EL (cell line): ENCODE data around the gene ALDH1L1.
A peak's percentile ranks its signal among the peaks of the same experiment; 100 is the strongest.
"Not testable (repeated sequence)": the region's sequence is repeated elsewhere in the genome, so short reads cannot be mapped to it uniquely, and the experiment has no call there.

Source experiments
- DNase-seq: peaks from one replicate; pipeline ENCODE4 v3.0.0-alpha.2; 2016

ALDH1L1 gene

DNA sequence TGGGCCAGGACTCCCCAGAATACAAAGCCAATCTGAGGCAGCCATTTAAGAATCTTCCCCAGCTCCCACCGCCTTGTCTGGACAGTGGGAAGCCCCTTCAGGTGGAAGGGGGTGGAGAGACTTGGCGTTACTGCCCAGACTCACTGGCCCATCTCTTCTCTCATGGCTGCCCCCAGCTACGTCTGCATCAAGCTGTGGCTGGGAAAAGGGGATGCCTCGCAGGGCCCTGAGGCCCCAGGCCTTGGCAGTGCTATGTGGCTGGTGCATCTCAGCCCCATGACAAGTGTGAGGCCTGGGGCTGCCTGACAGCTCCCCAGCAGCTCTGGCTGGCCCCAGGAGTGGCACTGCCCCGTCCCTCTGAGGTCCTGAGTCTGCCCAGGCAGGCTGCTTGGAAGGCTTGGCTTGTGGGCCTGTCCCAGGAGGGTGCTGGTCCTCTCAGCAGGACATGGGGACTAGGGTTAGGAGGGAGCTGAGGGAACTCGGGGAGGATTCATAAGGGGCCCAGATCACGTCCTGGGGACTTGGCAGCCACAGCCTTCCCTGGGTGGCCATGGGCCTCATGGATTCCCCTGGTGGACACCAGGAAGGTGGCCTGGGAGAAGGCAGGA lies 76.3 kb downstream of the ALDH1L1 start:
- DNase-seq = no peak

GRCh38 chr3:126103121-126104027 lies 77.0 kb downstream of the ALDH1L1 start:
- no peak for DNase-seq

DNA sequence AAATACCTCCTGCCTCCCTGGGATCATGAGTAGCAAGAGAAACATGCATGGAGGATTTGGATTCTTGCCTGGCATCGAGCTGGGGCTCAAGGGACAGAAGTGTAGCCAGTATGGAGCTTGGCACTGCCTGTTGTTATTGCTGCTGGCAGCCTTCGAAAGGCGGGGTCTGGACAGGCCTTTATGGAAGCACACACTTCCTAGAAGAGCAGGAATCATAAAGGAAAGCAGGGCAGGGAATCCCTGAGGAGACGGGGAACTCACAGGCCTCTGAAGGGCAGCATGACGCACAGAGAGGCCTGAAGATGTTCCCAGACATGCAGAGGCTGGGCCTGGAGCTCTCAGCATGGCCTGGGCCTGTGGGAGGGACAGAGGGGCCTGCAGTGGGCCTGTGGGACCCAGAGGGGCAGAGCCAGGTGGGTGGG lies 77.8 kb downstream of the ALDH1L1 start:
- DNase-seq = no peak

GRCh38 chr3:126102011-126102410 lies 78.4 kb downstream of the ALDH1L1 start:
- no peak for DNase-seq

DNA sequence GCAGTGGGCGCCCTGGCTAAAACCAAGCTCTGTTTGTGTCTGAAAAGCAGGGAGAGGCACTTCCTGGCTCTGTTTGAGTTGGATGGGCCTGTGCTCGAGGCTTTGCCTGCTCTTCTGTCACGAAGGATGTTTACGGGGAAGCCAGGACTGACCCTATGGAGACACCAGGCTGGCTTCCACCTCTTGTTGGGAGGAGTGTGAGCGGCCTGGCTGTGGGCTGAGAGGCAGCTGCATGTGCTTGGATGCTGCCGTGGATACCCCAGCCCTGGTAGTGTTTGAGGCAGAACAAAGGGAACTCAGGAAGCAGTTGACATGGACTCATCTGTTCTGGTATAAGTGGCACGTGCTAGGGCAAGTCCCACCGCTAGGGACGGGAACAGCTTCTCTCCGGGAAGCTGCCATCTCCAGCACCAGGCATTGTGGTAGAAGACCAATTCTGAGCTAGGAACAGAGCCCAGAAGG lies 78.8 kb downstream of the ALDH1L1 start:
- DNase-seq = no peak

DNA sequence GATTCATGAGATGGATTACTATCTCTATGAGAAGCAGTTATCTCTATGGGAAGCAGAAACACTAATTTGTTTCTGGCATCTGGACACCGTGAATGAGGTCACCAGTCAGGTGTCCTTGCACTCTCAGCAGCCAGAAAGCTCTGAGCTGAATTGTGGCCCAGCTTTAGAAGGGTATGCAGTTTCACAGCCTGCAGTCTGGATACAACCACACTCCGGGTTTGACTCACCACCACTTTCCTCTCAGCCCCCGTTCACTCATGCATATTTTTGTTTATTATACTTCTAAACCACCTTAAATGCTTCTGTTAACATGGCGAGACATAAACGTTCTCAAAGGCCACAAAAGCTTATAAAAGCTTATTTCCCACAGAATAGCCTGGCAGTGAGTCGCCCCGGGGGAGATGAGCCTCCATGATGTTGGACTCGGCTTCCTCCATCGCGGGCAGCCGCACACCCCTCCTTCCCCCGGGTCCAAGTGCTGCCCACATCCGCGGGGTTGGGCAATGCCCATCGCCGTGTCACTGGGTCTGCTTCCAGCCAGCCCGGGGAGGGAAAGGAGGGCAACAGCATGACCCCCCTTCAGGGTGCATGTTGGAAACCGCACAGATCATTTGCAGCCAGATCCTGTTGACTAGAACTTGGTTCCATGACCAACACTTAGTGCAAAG lies 79.6 kb downstream of the ALDH1L1 start:
- DNase-seq = peak; percentile 35

- no peak for DNase-seq
Observed at GRCh38 chr3:126100269-126100633, 80.1 kb downstream of the ALDH1L1 start.

DNA sequence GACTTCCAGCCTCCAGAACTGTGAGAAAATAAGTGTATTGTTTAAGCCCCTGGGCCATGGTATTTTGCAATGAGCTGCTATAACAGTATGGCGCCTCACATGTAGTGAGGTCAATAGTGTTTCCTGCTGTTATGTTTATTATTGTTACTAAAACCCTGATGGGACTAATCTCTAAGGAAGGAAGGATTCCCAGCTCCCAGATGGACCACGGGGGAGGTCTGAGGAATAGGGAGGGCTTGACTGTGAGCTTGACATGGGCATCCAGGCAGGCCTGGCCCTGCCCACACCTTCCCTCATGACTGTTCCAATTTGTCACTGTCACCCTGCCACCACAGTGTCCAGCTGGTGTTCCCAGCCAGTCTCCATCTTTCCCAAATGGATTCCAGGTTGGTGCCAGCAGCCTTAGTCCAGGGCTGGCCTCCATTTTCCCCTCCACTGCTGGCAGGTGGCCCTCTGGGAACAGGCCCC lies 82.0 kb downstream of the ALDH1L1 start:
- DNase-seq = no peak

GRCh38 chr3:126097801-126098200 lies 82.6 kb downstream of the ALDH1L1 start:
- DNase-seq = no peak

GRCh38 chr3:126096274-126096673 lies 84.1 kb downstream of the ALDH1L1 start:
- DNase-seq = not testable (repeated sequence)

GRCh38 chr3:126092128-126092527 lies 88.3 kb downstream of the ALDH1L1 start:
- DNase-seq = not testable (repeated sequence)

- no peak for DNase-seq
Observed at GRCh38 chr3:126087552-126088175, 92.7 kb downstream of the ALDH1L1 start.

GRCh38 chr3:126085841-126086240 lies 94.5 kb downstream of the ALDH1L1 start:
- DNase-seq = no peak

GRCh38 chr3:126085276-126085675 lies 95.1 kb downstream of the ALDH1L1 start:
- no peak for DNase-seq

DNA sequence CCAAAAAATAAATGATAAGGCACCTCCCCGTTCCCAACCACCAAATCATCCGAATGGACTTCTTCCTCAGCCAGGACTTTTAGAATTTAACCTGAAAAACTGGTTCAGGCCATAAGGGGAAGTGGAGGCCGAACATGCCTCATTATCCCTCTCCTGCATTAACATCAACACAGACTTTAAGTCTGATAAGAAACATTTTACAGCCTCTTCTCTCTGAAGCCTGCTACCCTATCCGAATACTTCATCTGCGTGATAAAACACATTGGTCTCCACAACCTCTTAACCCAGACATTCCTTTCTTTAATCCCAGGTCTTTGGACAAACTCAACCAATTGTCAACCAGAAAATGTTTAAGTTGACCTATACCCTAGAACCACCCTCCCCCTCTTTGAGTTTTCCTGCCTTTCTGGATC lies 95.6 kb downstream of the ALDH1L1 start:
- DNase-seq = no peak

GRCh38 chr3:126083913-126084767 lies 96.2 kb downstream of the ALDH1L1 start, which contains the start of gene SLC41A3:
Gene SLC41A3 (minus strand): TSS chr3:126084124. CDS start chr3:126068219, 15,905 bp downstream.
- peak; percentile 84 for DNase-seq

GRCh38 chr3:126083511-126083912 lies 96.9 kb downstream of the ALDH1L1 start:
- DNase-seq = peak; percentile 46

DNA sequence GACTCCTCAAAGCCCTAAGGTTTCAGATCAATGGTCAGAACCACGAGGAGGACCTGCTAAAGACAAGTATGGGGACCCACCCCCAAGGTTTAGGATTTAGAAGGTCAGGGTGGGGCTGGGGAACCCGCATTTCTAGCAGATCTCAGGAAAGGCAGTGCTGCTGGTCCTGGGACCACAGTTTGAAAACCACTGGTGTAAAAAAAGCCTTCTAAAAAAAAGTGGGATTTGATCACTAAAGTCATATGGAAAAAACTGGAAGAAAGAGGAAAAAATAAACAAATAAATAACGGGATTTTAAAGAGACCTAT lies 97.3 kb downstream of the ALDH1L1 start:
- DNase-seq = no peak

DNA sequence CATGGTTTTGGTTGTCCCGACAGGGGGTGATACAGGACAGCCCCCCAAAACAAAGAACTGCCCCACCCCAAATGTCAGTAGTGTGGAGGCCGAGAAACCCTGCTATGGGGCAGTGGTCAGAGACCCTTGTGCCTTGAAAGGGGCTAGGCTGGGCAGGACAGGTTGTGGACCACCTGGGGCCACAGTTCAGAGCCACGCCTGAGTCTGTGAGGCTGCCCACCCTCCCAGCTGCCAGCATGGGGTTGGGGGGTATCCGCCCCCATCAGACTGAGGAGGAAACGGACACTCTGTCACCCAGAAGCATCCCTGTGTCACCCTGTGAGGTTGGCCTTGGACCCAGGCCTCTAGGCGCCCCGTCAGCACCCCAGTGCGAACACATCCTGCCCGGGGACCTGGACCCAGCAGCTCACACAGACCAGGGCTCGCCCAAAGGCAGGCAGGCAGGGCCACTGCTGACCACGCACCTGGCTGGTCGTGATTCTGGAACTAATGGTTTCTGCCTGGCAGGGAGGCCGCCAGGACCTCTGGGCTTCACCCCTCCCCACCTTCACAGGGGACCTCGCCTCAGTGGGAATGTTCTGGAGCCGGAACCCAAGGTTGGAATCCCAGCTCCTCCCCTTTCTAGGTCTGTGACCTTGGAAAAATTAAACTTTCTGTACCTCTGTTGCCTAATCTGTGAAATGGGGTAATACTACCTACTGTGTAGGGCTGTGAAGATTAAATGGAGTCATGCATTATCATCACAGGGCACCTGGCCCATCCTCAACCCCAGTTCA lies 97.8 kb downstream of the ALDH1L1 start:
- DNase-seq = no peak

DNA sequence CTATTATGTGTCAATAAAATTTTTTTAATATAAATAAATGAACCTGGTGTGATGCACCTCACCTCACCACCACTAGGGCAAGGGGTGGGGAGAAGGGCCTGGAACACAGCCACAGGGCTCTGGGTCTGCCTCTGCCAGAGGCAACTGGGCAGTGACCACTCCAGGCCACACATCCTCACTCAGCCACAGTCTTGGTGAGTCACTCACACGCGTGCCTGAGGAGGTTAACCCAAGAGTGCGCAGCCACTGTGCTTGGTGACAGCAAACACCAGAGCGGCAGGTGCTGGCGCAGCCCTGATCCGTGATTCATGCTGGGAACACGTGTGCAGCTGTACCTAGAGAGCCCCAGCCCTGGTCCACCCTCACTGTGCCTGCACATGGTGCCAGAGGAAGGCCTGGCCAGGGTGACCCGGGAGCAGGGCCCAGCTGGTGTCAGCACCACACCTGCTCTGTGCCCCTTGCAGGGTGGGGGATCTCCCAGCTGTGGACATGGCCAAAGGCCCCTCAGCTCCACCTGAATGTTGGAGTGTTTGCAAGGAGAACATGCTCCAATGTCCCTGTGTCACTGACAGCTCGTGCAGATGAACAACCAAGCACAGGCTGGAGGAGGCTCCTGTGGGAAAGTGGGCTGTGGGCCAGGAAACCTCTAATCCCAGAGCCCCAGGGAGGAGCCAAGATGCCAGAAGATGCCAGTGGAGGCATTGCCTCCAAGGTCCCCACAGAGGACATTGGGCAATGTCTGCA lies 98.6 kb downstream of the ALDH1L1 start:
- DNase-seq = peak; percentile 81

GRCh38 chr3:126080970-126081369 lies 99.4 kb downstream of the ALDH1L1 start:
- no peak for DNase-seq
